HG02981 (cell line): ENCODE measurements around the gene MXD4.

Experiments
- ATAC-seq: cut with Tn5 transposase; IDR thresholded peaks from one replicate; pipeline ENCODE4 v1.9.1; 2021; ENCODE audit warnings: mild to moderate bottlenecking, moderate library complexity; ENCODE audit not compliant: unreplicated experiment

Gene MXD4

DNA sequence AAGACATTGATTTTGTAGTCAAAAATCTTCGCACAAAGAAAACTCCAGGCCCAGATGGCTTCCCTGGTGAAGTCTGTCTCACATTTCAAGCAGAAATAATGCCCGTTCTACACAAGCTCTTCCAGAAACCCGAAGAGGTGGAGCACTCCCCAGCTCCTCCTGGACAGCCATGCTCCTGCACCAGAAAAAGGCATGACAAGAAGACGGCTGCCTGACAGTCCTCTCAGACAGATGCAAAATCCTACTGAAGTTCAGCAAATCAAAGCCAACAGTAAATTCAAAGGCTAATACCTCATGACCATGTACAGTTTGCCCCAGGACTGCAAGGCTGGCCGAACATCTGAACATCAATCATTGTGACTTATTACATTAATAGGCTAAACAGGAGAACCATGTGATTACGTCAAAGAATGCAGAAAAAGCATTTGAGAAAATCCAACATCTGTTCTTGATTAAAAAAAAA lies 30.8 kb upstream of the MXD4 start:
- ATAC-seq, result no peak

DNA sequence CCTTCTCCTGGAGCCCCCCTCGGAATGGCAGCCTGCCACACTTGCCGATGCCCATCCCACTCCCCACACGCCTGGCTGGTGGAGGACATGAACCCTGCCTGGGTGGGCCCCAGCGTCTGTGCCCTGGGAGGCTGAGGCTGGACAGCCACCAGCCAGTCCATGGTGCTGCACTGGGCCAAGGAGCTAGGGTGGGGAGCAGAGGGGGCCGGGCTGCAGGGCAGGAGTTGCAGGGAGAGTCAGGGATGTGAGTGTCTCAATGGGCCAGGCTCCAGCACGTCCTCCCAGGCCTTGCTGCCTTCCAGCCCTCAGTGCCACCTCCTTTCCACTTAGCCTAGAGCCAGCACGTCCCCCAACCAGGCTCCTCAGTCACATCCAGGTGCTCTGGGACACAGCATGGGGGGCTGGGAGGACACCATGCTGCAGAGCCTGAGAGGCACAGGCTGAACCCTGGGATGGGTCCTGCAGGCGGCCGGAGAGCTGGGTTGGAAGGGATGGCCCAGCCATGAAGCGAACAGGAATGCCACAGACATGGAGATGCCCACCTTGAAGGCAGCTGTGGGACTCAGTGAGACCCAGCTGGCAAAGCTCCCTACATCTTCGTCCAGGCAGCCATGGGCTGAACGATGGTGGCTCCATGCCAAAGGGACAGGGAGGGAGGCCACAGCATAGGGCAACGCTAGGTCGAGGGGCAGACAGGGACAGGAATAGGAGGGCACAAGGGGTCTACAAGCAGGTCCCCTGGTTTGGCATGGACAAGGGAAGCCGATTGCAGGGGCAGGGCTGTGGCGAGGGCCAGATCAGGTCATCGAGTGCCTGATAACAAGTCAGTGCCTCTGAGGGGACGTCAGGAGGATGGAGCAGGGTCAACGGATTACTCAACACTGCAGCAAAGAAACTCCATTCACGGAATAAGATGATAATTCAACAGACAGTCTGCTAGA lies 30.1 kb upstream of the MXD4 start:
- no peak for ATAC-seq

DNA sequence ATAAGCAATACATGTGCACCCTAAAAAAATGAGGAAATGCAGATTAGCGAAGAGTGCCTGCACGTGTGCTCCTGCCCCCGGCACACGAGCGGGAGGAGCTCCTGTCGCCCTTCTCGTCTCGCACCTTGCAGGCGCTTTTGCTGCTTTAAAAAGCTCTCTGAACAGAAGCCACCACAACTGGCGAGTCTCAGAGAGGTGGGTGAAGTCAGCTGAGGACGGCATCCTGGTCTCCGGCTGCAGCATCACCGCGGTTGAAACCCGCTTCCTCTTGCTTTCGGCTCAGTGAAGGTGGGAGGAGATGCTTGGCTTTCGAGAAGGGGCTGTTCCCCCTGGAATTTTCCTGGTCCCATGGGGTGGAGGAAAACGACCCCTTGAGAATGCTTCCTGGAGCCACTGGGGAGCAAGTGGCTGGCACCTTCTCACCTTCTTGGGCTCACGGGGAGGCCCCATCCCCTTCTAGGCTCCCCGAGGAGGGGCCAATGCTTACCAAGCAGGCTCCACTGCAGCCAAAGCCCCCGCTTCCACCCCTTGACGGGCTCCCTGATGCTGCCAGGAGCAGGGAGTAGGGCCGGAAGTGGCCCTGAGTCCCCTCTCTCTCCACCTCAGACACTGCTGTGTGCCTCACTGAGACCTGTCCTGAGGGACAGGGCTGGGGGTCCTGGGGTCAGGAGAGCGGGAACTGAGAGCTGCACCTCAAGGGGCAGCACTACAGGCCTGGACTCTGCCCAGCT lies 29.2 kb upstream of the MXD4 start:
- no peak for ATAC-seq

DNA sequence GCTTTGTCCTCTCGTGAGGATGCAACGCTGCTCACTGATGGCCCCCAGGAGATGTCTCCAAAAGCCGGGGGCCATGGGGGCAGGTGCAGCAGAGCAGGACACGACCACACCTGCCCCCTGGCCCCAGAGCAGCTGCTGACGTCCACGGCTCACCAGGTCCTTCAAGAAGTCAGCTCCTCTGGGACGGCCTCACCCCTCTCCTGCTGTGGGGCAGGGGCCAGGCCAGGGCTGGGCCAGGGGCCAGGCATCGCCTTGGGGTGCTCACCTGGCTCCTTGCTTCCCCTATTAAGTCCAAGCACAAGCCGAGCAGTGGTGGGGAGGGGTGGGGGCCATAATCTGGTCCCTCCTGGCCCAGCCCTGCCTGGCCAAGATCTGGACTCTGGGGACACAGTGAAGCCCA lies 28.6 kb upstream of the MXD4 start:
- ATAC-seq, result no peak

DNA sequence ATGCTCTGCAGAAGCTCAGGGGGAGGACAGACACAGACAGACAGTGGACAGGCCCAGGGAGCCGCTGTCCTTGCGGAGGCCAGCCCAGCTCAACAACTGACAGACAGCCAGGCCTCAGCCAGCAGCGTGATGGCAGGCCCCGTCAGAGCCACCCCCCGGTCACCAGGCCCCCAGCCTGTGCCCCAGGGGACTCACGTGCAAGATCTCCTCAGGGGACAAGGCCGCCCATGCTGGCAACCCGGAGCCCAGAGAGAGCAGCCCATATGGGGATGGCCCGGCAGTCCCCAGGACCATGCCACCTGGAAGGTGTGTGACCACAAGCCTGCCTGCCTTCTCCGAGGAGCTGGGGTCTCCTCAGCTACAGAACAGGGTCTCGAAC lies 28.0 kb upstream of the MXD4 start:
- no peak for ATAC-seq

DNA sequence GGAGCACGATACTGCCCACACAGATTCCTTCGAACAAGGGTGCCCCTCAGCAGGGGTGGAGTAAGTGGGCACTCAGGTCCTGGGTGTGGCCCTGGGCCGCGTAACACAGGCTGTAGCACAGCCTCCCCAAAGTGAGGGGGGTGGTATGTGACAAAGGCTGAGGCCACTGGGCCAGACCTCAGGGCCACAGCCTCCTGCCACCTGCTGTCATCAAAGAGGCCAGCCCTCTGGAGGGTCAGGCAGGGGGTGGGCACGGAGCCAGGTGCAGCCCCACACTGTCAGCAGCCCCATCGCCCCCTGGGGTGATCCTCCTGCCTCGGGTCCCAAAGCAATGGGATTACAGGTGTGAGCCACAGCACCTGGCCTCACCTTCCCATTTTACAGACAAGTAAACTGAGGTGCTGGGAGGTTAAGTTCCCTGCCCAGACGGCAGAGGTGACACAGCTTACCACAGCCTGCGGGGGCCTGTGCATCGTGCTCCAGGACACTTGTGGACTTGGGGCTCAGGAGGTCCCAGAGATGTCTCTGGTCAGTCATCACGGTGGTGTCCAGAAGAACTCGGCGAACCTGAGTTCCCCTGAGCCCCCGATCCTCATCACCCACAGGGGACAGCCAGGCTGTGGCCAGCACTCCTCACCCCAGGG lies 27.5 kb upstream of the MXD4 start:
- no peak for ATAC-seq

DNA sequence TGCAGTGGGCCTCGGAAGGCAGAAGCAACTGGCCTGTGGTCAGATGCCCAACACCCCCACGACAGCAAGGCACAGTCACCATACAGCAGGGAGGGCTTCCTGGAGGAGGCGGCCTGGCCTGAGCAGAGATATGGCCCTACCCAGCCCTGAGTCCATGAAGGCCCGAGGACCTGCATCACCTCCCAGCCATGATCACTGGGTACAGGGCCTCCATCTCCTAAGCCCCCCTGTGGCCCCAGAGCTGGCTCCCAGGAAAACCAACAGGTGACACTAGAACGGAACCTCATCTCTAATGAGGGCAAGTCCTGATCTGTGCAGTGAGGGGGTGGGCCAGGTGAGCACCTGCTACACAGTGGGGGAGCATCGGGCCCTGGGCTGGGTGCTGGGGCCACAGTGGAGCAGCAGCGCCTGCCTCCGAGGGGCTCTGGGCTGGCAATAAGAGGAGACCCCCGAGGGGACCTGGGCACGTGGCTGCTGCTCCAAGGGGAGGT lies 26.2 kb upstream of the MXD4 start:
- no peak for ATAC-seq

DNA sequence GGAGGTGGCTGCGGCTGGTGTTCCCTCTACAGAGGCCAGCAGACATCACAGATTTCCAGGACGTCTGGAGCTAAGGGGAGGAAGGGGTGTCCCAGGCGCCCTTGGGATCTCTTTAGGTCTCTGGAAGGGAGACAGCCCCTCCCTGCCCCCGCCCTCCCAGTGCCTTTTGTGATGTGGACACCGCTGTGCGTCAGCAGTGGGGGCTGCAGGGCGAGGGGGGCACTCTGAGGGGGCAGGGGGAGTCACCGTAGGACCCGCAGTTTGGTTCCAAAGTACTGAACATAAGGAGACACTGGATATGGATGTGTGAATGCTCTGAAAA lies 25.6 kb upstream of the MXD4 start:
- ATAC-seq, result no peak

DNA sequence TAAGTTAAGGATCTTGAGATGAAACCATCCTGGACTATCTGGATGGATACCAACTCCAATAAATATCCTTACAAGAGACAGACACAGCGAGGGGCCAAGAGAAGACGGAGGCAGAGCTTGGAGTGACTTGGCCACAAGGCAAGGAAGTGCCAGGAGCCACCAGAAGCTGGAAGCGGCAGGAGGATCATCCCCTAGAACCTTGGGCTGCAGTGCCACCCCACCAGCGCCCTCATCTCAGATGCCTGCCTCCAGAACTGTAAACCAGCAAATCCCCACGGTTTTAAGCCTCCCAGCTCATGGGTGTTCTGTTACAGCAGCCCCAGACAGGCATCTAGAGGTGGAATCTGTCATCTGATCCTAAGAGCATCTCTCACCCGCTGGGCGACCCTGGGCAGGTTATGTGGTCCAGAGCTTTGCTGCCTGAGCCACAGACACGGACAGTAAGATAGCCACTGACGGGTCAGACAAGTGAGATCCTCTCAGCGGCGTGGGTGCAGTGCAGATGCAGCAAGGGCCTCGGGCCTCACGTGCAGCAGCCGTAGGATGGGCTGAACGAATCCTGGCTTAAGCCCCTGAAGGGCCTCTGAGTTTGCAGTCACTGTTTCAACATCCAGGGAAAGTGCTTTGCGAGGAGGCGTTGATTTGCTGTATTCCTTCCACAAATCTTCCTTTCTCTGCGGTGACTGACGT lies 25.1 kb upstream of the MXD4 start:
- no peak for ATAC-seq

DNA sequence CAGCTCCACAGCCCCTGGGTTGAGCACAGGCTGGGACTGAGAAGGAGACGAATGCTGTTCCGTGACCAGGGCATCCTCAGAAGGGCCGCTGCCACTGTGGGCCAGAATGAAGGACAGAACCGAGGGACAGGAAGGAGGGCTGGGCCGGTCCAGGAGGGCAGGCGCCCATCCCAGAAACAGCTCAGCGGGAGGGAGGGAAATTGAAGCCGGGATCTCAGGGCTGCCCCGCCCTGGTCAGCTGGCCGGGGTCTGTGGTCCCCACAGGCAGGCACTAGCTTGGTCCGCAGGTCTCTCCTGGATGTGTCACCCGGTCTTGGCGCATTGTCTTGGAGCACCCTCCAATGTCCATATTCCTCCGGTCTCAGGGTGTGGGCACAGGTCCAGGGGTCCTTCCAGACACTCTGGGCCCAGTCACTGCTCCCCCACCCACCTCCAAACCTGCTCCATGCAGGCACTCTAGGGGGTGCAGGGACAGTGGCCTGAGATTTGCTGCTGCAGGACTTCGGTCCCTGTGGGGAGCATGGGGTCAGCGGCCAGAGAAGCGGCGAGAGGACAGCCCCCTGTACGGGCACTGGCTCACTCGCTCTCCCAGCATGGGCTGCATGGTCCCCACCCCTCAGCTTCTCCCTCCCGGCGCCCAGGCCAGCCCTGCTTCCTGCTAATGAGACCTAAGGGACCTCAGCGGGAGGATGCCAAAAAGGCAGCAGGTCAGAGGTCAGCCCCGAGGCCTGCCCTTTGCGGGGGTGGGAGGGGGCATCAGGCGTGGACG lies 23.9 kb upstream of the MXD4 start:
- no peak for ATAC-seq

DNA sequence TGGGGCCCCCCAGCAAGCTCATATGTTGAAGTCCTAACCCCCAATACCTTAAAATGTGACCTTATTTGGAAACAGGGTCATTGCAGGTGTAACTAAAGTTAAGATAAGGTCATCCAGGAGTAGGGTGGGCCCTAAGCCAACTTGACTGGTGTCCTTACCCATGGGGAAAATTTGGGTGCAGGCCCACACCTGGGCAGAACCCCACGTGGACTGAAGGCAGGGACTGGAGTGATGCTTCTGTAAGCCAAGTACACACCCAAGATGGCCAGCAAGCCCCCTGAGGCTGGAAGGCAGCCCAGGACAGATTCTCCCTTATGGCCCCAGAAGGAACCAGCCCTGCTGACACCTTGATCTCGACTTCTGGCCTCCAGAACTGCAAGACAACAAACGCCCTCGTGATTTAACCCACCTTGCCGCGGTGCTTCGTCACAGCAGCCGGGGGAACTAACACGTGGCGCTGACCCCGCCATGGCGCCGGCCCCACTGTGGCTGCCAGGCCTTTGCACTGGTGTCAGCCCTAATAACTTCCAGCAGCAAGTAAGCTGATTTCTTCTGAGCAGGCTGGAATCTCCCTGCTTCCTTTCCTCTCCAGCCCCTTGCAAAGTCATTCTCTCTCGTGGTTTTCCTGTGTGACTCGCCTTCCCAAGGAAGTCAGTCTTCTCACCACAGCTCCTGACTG lies 23.2 kb upstream of the MXD4 start:
- no peak for ATAC-seq

DNA sequence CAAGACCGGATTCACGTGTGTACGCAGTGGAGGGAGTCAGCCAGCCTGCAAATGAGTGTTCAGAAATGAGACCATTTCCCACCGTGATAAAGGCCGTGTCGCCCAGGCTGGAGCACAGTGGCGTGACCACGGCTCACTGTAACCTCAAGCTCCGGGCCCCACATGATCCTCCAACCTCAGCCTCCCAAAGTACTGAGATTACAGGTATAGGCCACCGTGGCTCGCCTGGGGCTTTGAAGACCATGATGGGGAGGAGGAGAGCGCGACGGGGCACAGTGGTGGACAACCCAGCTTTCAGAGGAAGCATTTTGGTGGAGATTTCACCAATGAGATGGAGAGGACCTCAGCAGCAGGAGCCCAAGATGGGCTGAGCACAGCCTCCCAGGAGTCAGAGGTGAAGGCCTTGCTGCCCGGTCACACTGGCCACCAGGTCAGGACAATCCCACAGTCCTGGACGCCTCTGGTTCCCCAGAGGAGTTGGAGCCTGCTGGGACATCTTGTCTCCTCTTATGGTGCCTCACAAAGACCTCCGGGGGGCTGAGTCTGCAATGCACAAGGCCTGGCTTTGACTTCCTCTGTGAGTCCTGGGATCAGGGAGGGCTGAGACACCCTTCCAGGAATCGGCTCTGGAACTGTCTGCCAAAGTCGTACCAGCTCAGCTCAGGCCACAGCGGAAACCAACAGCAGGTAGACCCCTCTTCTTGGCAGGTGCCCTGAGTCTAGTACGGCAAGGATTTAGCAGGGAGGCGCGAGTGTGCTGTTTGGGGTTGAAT lies 22.4 kb upstream of the MXD4 start:
- ATAC-seq, result no peak

DNA sequence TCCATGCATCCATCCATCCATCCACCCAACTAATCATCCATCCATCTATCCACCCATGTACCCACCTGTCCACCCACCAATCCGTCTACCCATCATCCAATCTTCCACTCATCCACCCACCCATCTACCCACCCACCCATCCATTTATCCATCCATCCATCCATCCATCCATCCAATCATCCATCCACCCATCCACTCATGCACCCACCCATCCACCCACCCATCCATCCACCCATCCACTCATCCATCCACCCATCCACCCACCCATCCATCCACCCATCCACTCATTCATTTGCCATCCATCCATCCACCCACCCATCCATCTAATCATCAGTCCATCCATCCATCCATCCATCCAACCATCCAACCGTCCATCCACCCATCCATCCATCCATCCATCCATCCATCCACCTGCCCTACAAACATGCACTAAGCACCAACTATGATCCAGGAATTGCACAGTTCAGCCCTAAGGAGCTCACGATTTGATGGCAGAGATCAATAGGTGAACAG lies 21.3 kb upstream of the MXD4 start:
- no peak for ATAC-seq

DNA sequence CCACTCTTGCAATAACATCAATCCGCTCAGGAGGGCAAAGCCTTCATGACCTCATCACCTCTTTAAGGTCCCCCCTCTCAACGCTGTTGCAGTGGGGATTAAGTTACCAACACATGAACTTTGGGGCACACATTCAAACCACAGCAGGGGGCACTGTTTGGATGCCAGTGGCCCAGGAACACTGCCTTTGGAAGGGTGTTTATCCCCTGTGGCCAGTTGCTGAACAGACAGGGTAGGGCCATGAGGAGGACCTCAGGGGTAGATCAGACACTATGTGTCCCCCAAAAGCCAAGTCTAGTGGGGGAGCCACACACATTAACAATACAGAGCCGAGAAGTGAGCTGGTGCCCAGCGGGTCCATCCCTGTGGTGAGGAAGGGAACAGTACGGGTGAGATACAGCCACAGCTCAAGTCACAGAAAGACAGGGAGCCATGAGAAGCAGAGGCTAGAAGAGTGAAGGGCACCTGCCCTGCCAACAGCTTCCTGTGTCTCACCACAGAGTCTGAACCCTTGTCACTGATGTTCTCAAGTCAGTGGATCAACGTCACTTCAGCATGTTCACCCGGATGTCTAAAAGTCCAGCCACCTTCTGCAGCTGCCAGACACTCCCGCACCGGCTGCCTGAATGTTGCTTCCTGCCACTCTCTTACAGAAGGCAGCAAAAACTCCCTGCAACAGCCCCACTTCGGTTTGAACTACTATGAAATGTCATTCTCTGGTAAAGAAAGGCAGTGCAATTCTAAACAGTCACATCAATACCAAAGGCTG lies 19.9 kb upstream of the MXD4 start:
- ATAC-seq, result peak; percentile 80

DNA sequence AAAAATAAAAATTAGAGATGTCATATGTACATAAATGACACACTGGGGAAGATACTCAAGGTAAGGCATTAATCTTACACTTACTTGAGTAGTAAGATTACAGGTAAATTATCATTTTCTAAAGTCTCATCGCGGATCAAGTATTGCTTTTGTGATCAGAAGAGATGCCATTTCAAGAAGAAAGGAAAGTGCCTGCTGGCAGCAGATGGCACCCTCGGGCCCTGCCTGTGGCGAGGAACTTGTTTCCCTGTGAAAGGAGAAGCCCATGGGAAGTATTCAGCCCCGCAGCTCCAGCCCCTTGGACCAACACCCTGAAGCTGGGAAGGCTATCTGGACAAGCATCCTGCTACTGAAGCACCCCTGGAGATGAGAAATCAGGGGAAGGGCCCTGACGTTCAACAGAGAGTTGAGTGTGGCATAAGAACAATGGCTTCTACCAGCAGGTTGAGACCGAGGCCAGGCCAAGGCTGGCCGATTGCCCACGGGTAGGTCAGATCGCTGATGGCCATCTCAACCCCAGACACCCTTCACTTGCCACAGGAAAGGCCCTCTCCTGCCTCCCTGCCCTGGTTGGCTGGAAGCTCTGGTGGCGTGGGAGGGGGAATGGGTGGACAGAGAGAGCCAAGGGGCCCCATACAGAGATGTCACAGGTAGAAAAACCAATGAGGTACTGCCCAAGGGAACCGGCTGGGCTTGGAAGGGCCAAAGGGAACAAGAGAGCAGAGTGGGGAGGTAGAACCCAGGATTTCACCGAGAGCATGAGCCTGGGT lies 18.8 kb upstream of the MXD4 start:
- no peak for ATAC-seq

DNA sequence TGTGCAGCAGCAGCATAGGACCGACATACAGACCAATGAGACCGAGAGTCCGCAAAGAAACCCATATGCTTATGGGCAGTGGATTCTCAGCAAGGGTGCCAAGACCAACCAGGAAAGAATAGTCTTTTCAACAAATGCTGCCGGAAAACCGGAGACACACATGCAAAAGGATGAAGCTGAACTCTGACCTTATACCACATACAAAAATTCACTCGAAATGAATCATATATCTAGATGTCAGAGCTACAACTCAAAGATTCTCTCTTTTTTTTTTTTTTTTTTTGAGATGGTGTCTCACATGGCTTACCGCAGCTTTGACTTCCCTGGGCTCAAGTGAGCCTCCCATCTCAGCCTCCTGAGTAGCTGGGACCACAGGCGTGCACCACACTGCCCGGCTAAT lies 16.0 kb upstream of the MXD4 start:
- no peak for ATAC-seq

DNA sequence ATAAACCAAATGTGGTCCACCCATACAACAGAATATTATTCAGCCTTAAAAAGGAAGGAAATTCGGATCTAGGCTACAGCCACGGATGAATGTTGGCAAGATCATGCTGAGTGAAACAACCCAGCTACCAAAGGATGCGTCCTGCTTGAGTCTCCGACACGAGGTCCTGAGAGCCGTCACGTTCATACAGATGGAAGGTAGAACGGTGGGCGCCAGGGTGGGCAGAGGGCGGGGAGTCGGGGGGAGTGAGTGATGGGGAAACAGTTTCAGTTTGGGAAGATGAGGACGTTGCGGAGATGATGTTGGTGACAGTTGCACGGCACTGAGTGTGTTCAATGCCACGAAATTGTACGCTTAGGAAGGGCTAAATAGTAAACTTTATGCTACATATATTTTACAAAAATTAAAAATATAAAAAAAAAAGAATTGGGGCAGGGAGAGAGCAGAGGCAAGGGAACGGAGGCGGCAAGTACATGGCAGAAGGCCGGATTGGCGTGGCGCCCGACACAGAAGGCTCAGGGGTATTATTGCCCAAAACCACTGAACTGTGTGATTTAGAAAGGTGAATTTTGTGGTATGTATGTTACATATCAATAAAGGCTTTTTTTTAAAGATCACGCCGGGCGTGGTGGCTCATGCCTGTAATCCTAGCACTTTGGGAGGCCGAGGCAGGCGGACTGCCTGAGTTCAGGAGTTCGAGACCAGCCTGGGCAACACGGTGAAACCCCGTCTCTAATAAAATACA lies 14.8 kb upstream of the MXD4 start:
- ATAC-seq, result no peak
